Thyroid gland (tissue), 4 donors: ENCODE data around the gene STEAP1.

ENCODE experiments used
- CTCF ChIP-seq, 6 experiments: fragments of 200-600 bp in 3 of 6; fragments of 450-650 bp in 3 of 6; sonication (generic) in 3 of 6; IDR thresholded peaks; one replicate each; pipeline ENCODE4 v1.5.1; 2016 to 2019; ENCODE audit warnings: antibody characterized with exemption in 6 of 6, mild to moderate bottlenecking in 2 of 6, inconsistent platforms in 1 of 6, moderate library complexity in 1 of 6
- POLR2A ChIP-seq, 2 donors: fragments of 450-650 bp; IDR thresholded peaks; one replicate each; pipeline ENCODE4 v1.6.1; 2017; ENCODE audit warnings: antibody characterized with exemption in 2 of 2, mild to moderate bottlenecking in 2 of 2, moderate library complexity in 1 of 2

DNA sequence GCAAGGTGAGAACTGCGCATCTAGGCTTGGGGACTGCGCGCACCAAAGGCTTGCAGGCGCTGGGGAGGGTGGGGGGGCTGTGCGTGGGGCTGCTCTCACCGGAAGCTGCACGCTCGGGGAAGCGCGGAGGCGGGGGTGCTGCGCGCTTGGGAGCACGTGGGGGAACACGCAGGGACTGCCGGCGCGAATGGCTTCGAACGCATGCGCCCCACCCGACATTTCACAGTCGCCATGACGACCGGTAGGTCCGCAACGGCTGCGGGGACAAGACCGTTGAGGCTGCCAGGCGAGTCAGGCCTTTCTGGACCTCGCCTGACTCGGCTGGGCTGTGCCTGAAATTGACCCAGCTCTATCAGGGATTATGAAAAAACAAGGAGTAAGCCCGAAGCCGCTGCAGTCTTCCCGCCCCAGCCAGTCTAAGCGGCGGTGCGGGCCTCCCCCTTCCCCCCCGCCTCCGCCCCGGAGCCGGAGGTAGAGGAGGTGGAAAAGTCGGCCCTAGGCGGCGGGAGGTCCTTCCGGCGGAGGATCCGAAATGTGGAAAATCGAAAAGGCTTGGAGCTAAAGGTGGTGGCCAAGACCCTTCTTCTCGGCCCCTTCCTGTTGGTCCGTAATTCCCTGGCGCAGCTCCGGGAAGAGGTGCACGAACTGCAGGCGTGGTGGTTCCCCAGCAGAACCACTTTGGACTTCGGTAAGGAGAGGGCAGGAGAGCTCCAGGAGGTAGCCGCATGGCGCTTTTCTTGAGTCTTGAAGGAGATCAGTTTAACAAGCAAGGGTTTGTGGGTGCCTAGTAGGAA lies 34.9 kb upstream of the STEAP1 start:
- TF ChIP-seq CTCF (IDR thresholded peaks at IDR 0.05), result no peak
- no peak for TF ChIP-seq POLR2A (IDR thresholded peaks at IDR 0.05)
